OCI-LY1 (cell line): ENCODE data around the gene CELF6.
A peak's percentile ranks its signal among the peaks of the same experiment; 100 is the strongest.

Source experiments
- H2AFZ ChIP-seq: fragments of 200-600 bp; sonication (generic), shearing (Covaris generic); 2 replicates; pipeline ENCODE4 v1.6.0; 2014; ENCODE audit warnings: antibody characterized with exemption, mild to moderate bottlenecking, low read length
- H3F3A ChIP-seq: fragments of 200-600 bp; sonication (generic), shearing (Covaris generic); 2 replicates; pipeline ENCODE4 v1.6.0; 2014; ENCODE audit warnings: mild to moderate bottlenecking, antibody characterized with exemption, low read length, moderate library complexity; ENCODE audit not compliant: insufficient read depth
- H3K27ac ChIP-seq: fragments of 200-600 bp; sonication (generic); 2 replicates; pipeline ENCODE4 v1.5.1; 2014; ENCODE audit warnings: low read length, mixed run types, mild to moderate bottlenecking, low read depth; ENCODE audit not compliant: poor library complexity, severe bottlenecking
- H3K27me3 ChIP-seq: fragments of 200-600 bp; sonication (generic); 2 replicates; pipeline ENCODE4 v1.6.0; 2014; ENCODE audit warnings: antibody characterized with exemption, mild to moderate bottlenecking, low read length, moderate library complexity; ENCODE audit not compliant: insufficient read depth
- H3K36me3 ChIP-seq: fragments of 200-600 bp; sonication (generic); 2 replicates; pipeline ENCODE4 v1.6.1; 2014; ENCODE audit warnings: mild to moderate bottlenecking, antibody characterized with exemption, low read length, moderate library complexity, mixed read lengths; ENCODE audit not compliant: insufficient read depth
- H3K4me1 ChIP-seq: fragments of 200-600 bp; sonication (generic); 2 replicates; pipeline ENCODE4 v1.5.1; 2014; ENCODE audit warnings: mild to moderate bottlenecking, low read length, moderate library complexity; ENCODE audit not compliant: insufficient read depth, severe bottlenecking
- H3K4me2 ChIP-seq: fragments of 200-600 bp; sonication (generic), shearing (Covaris generic); 2 replicates; pipeline ENCODE4 v1.6.1; 2014; ENCODE audit warnings: low read length
- H3K4me3 ChIP-seq: fragments of 200-600 bp; sonication (generic); 2 replicates; pipeline ENCODE4 v1.5.1; 2014; ENCODE audit warnings: low read length, low read depth, mild to moderate bottlenecking, mixed read lengths; ENCODE audit not compliant: poor library complexity, severe bottlenecking
- H3K79me2 ChIP-seq: fragments of 200-600 bp; shearing (Covaris generic); 2 replicates; pipeline ENCODE4 v1.6.1; 2016; ENCODE audit warnings: mixed run types, low read length, mixed read lengths; ENCODE audit not compliant: insufficient read depth
- H3K9ac ChIP-seq: fragments of 200-600 bp; sonication (generic), shearing (Covaris generic); 2 replicates; pipeline ENCODE4 v1.6.1; 2014; ENCODE audit warnings: mild to moderate bottlenecking, low read length, mixed read lengths
- H3K9me2 ChIP-seq: fragments of 200-600 bp; sonication (generic), shearing (Covaris generic); 2 replicates; pipeline ENCODE4 v1.6.1; 2014; ENCODE audit warnings: low read depth, mild to moderate bottlenecking, low read length, mixed read lengths
- H3K9me3 ChIP-seq: fragments of 200-600 bp; shearing (Covaris generic); 2 replicates; pipeline ENCODE4 v1.6.1; 2014; ENCODE audit warnings: low read length, mixed read lengths
- H4K20me1 ChIP-seq: fragments of 200-600 bp; sonication (generic), shearing (Covaris generic); 2 replicates; pipeline ENCODE4 v1.6.0; 2016; ENCODE audit warnings: mild to moderate bottlenecking, low read length; ENCODE audit not compliant: insufficient read depth
- CTCF ChIP-seq: fragments of 200-600 bp; sonication (generic), shearing (Covaris generic); IDR thresholded peaks from 2 replicates; pipeline ENCODE4 v1.5.1; 2017; ENCODE audit warnings: mild to moderate bottlenecking, antibody characterized with exemption, low read length, moderate library complexity, mixed read lengths
- EZH2 ChIP-seq: fragments of 200-600 bp; sonication (generic), shearing (Covaris generic); IDR thresholded peaks from 2 replicates; pipeline ENCODE4 v1.8.0; 2017; ENCODE audit warnings: borderline replicate concordance, mixed run types, mild to moderate bottlenecking, antibody characterized with exemption, low read length, moderate library complexity, mixed read lengths

CELF6 gene

GRCh38 chr15:72342385-72342784 lies 22.4 kb upstream of the CELF6 start:
- no peak overlapping the region for H3K4me2 ChIP-seq
- H3K36me3 ChIP-seq, result peaks cover 22% of the 10 kb centered on the region; the same call in 1 of the 2 replicates
- H2AFZ ChIP-seq, result no peak overlapping the region
- no peaks in the 10 kb centered on the region for H3K4me1 ChIP-seq
- H3K9me3 ChIP-seq, result no peaks in the 10 kb centered on the region
- no peak overlapping the region for H3K4me3 ChIP-seq
- no peaks in the 10 kb centered on the region for H3F3A ChIP-seq
- H3K79me2 ChIP-seq, result no peaks in the 10 kb centered on the region
- no peak overlapping the region for H3K9ac ChIP-seq
- TF ChIP-seq CTCF (peak; percentile 76), EZH2 (no peak)
- no peaks in the 10 kb centered on the region for H3K27me3 ChIP-seq
- H3K27ac ChIP-seq, result no peak overlapping the region
- no peaks in the 10 kb centered on the region for H3K9me2 ChIP-seq
- no peaks in the 10 kb centered on the region for H4K20me1 ChIP-seq

- Histone ChIP-seq H3K27ac (no peak overlapping the region), H3K36me3 (peaks cover 13% of the 10 kb centered on the region; the same call in 1 of the 2 replicates), H4K20me1 (no peaks in the 10 kb centered on the region), H3K9me3 (no peaks in the 10 kb centered on the region), H3K9me2 (no peaks in the 10 kb centered on the region), H3K4me1 (no peaks in the 10 kb centered on the region), H3K27me3 (no peaks in the 10 kb centered on the region), H3F3A (no peaks in the 10 kb centered on the region), H3K79me2 (no peaks in the 10 kb centered on the region), H3K9ac (no peak overlapping the region), H3K4me2 (no peak overlapping the region), H2AFZ (no peak overlapping the region), H3K4me3 (no peak overlapping the region)
- TF ChIP-seq EZH2 (no peak), CTCF (no peak; the same call in 1 of the 2 replicates)
These were observed 21.4 kb upstream of the CELF6 start for GRCh38 chr15:72341361-72341760.

- Histone ChIP-seq H3K79me2 (no peaks in the 10 kb centered on the region), H3K9me2 (no peaks in the 10 kb centered on the region), H3K4me3 (no peak overlapping the region), H3K4me1 (no peaks in the 10 kb centered on the region), H3K27me3 (no peaks in the 10 kb centered on the region), H3K4me2 (no peak overlapping the region), H2AFZ (no peak overlapping the region), H3K9me3 (no peaks in the 10 kb centered on the region), H4K20me1 (no peaks in the 10 kb centered on the region), H3F3A (no peaks in the 10 kb centered on the region), H3K36me3 (peaks cover 3% of the 10 kb centered on the region; the same call in 1 of the 2 replicates), H3K27ac (no peak overlapping the region), H3K9ac (no peak overlapping the region)
- TF ChIP-seq EZH2 (no peak), CTCF (no peak)
These were observed 20.4 kb upstream of the CELF6 start for GRCh38 chr15:72340366-72340765.
